ENCODE data around the gene TMEM187.
A peak's percentile ranks its signal among the peaks of the same experiment; 100 is the strongest.

GRCh38 chrX:153971450-153972367, 845 bp upstream of the TMEM187 start, which contains the start of gene HCFC1:
- TF ChIP-seq, protein P1, sequence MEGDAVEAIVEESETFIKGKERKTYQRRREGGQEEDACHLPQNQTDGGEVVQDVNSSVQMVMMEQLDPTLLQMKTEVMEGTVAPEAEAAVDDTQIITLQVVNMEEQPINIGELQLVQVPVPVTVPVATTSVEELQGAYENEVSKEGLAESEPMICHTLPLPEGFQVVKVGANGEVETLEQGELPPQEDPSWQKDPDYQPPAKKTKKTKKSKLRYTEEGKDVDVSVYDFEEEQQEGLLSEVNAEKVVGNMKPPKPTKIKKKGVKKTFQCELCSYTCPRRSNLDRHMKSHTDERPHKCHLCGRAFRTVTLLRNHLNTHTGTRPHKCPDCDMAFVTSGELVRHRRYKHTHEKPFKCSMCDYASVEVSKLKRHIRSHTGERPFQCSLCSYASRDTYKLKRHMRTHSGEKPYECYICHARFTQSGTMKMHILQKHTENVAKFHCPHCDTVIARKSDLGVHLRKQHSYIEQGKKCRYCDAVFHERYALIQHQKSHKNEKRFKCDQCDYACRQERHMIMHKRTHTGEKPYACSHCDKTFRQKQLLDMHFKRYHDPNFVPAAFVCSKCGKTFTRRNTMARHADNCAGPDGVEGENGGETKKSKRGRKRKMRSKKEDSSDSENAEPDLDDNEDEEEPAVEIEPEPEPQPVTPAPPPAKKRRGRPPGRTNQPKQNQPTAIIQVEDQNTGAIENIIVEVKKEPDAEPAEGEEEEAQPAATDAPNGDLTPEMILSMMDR (IDR thresholded peaks at IDR 0.05), result peak in 1 of 6 experiments; percentile 14
- TF ChIP-seq POLR2A (IDR thresholded peaks at IDR 0.05), result no peak

Data from thyroid gland (tissue), 4 donors.